H1 (cell line): Measurements from ENCODE around the gene DTL. TPM values are rescaled to one million over a fixed set of nuclear protein-coding genes. Genes with fewer than 3 reads are reported as not detected.

Experiments used
- E2F6 ChIP-seq: IDR thresholded peaks from 2 replicates; pipeline ENCODE4 v1.6.1; 2012; ENCODE audit warnings: inconsistent platforms
- GTF2F1 ChIP-seq: IDR thresholded peaks from 2 replicates; pipeline ENCODE4 v1.6.1; 2012; ENCODE audit warnings: low read depth, low read length, improper control_type of control experiment, borderline replicate concordance
- JUN ChIP-seq: IDR thresholded peaks from 2 replicates; pipeline ENCODE4 v1.6.1; 2011; ENCODE audit warnings: low read depth, mild to moderate bottlenecking, improper control_type of control experiment, low read length
- YY1 ChIP-seq: IDR thresholded peaks from 2 replicates; pipeline ENCODE4 v1.6.1; 2011; ENCODE audit warnings: low read depth, mild to moderate bottlenecking, low read length
- polyA plus RNA-seq, 7 experiments: library from polyadenylated mRNA; depleted of rRNA in 3 of 7; stranded (reverse) in 5 of 7; unstranded in 2 of 7; fragments of >200 nt in 5 of 7; fragments of 200-250 nt in 2 of 7; gene quantifications; 1 replicate in 5 of 7; 2 replicates in 1 of 7; 4 replicates in 1 of 7; pipeline versions ENCODE4 v1.2.1 to v1.2.3, GENCODE V29; 2011 to 2013; ENCODE audit warnings: missing spikeins in 2 of 7, mixed read lengths in 2 of 7
- total RNA-seq: library from RNA; stranded (reverse); fragmentation: NEBNext Ultra II Directional; extraction: Animal tissue kit (Norgen Biotek cat#: 25700); gene quantifications from 2 replicates; pipeline ENCODE4 v1.2.1, GENCODE V29; 2021

DTL gene
- total and polyA plus RNA-seq, 2 of the 8 experiments (the other 6 are each of a cell fraction or from before 2014, with no cell fraction given): 36.0 to 46.9 TPM

DNA sequence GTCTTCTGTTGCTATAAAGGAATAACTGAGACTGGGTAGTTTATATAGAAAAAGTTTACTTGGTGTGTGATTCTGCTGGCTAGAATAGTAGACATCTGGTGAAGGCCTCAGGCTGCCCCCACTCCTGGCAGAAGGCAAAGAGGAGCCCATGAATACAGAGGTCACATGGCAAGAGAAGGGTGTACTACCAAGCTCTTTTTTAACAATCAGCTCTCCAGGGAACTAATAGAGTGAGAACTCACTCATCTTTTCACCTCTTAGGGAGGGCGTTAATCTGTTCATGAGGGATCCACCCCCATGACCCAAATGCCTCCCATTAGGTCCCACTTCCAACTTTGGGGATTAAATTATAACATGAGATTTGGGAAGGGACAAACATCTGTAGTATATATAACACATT, 9.3 kb downstream of the DTL start (continued):
- TF ChIP-seq E2F6: no peak
- TF ChIP-seq JUN: no peak
- TF ChIP-seq GTF2F1: no peak
- no peak for TF ChIP-seq YY1
